ENCODE measurements around the gene DENND1C.

Gene DENND1C

DNA sequence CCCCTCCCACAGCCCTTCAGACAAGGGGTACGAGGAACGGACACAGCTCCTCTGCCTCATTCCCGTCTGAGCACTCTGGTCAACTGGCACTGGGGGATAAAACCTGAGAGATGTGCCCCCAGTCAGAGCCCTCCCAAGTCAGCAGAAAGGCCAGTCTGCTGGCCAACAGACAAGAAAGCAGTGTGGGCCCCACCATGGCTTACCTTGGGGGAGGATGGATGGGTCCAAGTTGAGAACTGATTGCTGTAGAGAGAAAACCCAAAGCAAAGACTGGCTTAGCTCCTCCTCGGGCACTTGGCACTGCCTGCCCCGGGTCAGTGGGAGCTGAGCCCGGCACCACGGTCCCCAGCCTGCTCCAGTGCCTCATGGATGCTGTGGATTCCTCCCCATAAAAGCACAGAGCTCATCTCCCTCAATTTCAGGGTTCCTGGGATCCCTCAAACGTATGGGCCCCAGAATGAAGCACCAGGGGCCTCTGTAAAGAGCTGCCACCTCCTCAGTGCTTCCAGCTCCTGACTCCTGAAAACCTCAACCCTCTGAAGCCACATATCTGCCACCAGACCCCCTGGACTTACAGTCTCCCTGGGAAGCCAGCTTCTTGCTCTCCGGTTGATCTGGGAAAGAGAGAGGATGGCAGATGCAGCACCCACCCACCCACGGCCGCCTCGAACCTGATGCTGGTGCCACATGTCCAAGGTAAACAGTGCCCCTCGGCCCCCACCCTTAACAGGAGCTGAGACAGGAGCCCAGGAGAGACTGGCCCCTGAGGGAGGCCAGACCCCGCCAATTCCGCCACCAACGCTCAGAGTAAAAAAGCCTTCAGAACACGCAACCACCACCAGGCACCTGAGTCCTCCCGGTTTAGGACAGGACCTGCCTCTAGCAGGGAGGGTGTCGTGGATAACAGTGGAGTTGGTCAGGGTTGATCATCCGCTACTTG lies 60.2 kb downstream of the DENND1C start:
- DNase-seq: no peak

DNA sequence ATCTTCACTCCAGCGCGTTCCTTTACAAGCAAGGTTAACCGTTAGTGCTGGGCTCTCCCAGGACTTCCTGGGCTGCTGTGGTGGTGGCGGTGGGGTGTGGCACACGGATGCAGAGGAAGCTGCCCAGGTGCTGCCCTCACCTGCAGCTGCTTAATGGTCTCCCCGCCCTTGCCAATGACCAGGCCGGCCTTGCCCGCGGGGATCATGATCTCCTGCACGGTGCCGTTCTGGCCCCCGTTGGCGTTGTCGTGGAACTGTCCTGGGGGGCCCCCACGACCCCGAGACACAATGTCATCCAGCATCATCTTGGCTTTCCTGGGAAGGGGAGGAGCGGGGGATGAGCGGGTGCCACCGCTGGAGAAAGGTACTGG lies 63.0 kb downstream of the DENND1C start:
- DNase-seq: no peak

DNA sequence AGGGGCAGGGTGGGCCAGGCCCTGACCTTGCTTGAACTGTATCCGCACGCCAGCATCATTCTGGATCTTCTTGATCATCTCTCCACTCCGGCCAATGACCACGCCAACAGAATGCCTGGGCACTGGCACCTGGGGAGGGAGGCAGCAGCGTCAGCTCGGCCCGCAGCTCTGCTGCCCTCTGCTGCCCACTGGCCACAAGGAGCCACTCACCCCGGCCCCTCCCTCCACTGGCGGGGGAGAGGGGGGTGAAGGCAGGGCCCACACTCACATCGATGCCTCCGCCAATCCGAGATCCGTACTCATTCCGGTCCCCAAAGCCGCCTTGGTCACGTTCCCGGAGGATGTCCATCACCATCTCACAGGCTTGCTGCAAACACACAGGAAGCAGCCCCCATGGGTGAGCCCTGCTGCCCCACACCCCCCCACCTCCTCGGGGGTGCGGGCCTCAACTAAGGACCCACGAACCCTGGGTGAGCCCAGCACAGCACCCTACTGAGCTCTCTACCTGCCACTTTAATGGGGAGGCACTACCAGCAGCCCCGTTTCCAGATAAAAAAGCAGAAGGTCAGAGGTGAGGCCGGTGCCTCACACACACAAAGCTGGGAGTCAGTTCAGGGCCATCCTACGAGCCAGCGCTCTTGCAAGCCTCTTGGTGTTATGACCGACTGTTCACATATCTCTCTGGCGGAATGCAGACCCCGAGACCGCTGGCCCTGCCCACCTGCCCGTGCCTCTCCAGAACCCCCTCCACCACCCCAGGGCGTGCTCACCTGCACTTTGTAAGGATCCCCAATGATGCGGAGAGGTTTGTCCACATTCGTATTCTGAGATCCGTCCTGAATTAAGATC lies 63.6 kb downstream of the DENND1C start:
- no peak for DNase-seq

Measured in CD4-positive, alpha-beta T cell treated with Interleukin-4 for 4 hours (primary cell).